ENCODE data around the gene TMEM150B.

TMEM150B gene

GRCh38 chr19:55355213-55355821 is 30.2 kb upstream of the TMEM150B start:
- no peak for DNase-seq (ENCODE audit: low read depth in 2 of 2)

- no peak for DNase-seq (ENCODE audit: low read depth in 2 of 2)
Observed at GRCh38 chr19:55354698-55355212, 29.6 kb upstream of the TMEM150B start, which contains the start of gene COX6B2. Gene COX6B2, minus strand, starts transcription at chr19:55354719. Its CDS starts 198 bp downstream, at chr19:55354521.

GRCh38 chr19:55353803-55354697 is 28.9 kb upstream of the TMEM150B start:
- peak in 1 of 2 donors; percentile 42 for DNase-seq (ENCODE audit: low read depth in 2 of 2)

- DNase-seq (ENCODE audit: low read depth in 2 of 2), result no peak
Observed at GRCh38 chr19:55353356-55353802, 28.2 kb upstream of the TMEM150B start.

- no peak for DNase-seq (ENCODE audit: low read depth in 2 of 2)
Observed at GRCh38 chr19:55352549-55353145, 27.5 kb upstream of the TMEM150B start.

GRCh38 chr19:55352040-55352439 is 26.9 kb upstream of the TMEM150B start:
- DNase-seq (ENCODE audit: low read depth in 2 of 2), result no peak

GRCh38 chr19:55350620-55351315 is 25.6 kb upstream of the TMEM150B start:
- no peak for DNase-seq (ENCODE audit: low read depth in 2 of 2)

GRCh38 chr19:55348317-55349034 is 23.3 kb upstream of the TMEM150B start:
- DNase-seq (ENCODE audit: low read depth in 2 of 2), result no peak

- no peak for DNase-seq (ENCODE audit: low read depth in 2 of 2)
Observed at GRCh38 chr19:55347442-55348009, 22.4 kb upstream of the TMEM150B start.

GRCh38 chr19:55346725-55347441 is 21.7 kb upstream of the TMEM150B start:
- DNase-seq (ENCODE audit: low read depth in 2 of 2), result no peak

GRCh38 chr19:55345818-55346724 is 20.9 kb upstream of the TMEM150B start:
- DNase-seq (ENCODE audit: low read depth in 2 of 2), result no peak

- DNase-seq (ENCODE audit: low read depth in 2 of 2), result no peak
Observed at GRCh38 chr19:55345101-55345817, 20.1 kb upstream of the TMEM150B start.

GRCh38 chr19:55344444-55344843 is 19.3 kb upstream of the TMEM150B start:
- DNase-seq (ENCODE audit: low read depth in 2 of 2), result no peak

GRCh38 chr19:55341595-55342531 is 16.7 kb upstream of the TMEM150B start:
- DNase-seq (ENCODE audit: low read depth in 2 of 2), result no peak

- DNase-seq (ENCODE audit: low read depth in 2 of 2), result peak in 1 of 2 donors; percentile 41
Observed at GRCh38 chr19:55341171-55341588, 16.0 kb upstream of the TMEM150B start.

- DNase-seq (ENCODE audit: low read depth in 2 of 2), result no peak
Observed at GRCh38 chr19:55340784-55341147, 15.6 kb upstream of the TMEM150B start.

Data from stimulated activated CD4-positive, alpha-beta T cell treated with anti-CD3 and anti-CD28 coated beads, Interleukin-1b, Interleukin-23, amount 100 ng/mL, for 1 hour (primary cell).